ENCODE measurements around the gene MT1G.
"Not testable (repeated sequence)": the region's sequence is repeated elsewhere in the genome, so short reads cannot be mapped to it uniquely, and the experiment has no call there.

MT1G gene

GRCh38 chr16:56684926-56685590 is 17.2 kb upstream of the MT1G start:
- no peak for DNase-seq (ENCODE audit: low spot score)

- DNase-seq (ENCODE audit: low spot score): no peak
These were observed 16.5 kb upstream of the MT1G start for GRCh38 chr16:56684256-56684925.

GRCh38 chr16:56683424-56684172 is 15.7 kb upstream of the MT1G start:
- DNase-seq (ENCODE audit: low spot score): no peak

DNA sequence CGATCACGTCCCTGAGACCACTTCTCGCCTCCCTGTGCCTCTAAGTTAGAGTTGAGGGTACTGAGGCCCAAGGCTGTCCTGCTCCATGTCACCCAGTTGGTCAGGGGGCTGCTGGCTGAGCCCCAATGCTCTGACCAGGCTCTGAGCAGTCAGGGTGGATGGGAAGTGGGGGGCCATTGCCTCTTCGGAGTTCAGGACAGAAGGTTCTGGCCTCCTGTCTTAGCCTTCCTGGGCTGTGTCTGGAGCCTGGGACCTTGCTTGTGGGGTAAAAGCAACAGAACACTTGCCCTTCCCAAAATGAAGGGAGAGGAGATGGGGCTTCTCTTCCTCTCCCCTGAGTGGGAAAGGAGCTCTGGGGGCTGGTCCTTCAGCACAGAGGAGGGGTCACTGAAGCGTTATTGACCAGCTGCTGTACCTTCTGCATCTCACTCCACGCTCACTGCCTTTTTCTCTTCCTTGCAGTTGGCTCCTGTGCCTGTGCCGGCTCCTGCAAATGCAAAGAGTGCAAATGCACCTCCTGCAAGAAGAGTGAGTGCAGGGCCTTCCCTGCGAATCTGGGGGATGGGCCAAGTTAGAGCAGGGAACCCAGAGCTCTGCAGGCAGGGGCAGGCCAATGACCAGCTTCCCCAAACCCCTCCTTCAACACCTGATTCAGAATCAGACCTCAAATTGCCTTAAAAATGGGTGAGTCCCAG is 15.0 kb upstream of the MT1G start:
- no peak for DNase-seq (ENCODE audit: low spot score)

GRCh38 chr16:56681939-56682702 is 14.3 kb upstream of the MT1G start, which contains the start of gene MT1X:
Gene MT1X, plus strand, starts transcription at chr16:56682470. Its CDS starts 71 bp downstream, at chr16:56682541.
- DNase-seq (ENCODE audit: low spot score): peak; percentile 38

- no peak for DNase-seq (ENCODE audit: low spot score)
These were observed 12.0 kb upstream of the MT1G start for GRCh38 chr16:56679818-56680217.

- no peak for DNase-seq (ENCODE audit: low spot score)
These were observed 11.3 kb upstream of the MT1G start for GRCh38 chr16:56679078-56679730.

DNA sequence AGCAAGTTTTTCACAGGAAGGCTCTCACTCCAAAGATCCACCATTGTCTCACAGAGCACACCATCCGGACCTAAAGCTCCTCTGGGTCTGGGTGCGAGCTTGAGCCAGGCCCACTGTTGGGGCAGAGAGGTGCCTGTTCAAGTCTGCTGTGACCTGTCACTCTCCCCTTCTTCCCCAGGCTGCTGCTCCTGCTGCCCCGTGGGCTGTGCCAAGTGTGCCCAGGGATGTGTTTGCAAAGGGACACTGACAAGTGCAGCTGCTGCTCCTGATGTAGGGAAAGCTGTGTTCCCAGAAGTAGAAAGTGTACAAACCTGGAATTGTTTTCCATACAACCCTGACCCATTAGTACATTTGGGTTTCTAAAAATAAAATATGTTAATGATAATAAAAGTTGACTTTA is 9.6 kb upstream of the MT1G start:
- DNase-seq (ENCODE audit: low spot score): no peak

- DNase-seq (ENCODE audit: low spot score): no peak
These were observed 7.9 kb upstream of the MT1G start for GRCh38 chr16:56675685-56676210.

- not testable (repeated sequence) for DNase-seq (ENCODE audit: low spot score)
These were observed 6.7 kb upstream of the MT1G start for GRCh38 chr16:56674570-56674969.

- no peak for DNase-seq (ENCODE audit: low spot score)
These were observed 6.1 kb upstream of the MT1G start for GRCh38 chr16:56673921-56674320.

DNA sequence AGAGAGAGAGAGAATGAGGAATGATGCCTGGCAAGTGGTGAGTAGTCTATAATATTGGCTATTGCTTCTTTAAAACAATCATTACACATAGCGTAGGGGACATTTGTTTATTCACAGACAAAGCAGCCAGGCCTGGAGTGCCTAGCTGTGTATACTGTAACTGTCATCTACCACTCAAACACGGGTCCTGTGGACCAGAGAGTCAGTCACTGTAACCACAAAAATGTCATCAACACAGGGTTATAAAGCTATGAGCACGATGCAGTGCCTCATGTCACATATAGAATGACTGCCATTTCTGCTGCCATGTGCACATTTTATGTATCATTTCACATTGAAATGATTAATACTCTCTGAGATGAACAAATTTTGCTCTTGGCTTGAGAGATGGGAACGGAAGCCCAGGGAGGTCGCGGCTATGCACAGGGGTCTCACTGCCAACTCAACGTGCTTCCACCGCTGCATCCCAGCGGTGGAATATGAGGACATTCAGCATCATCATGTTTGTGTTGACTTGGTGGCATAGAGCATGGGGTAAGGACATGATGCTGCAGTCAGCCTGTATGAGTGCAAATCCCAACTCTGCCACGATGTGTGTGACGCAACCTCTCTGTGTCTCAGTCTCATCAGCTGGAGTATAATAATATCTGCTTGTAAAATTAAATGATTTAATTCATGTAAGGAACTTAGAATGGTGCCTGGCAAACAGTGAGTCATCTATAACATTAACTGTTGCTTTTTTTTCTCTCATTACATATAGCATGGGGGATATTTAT is 5.1 kb upstream of the MT1G start:
- DNase-seq (ENCODE audit: low spot score): no peak

GRCh38 chr16:56672171-56672570 is 4.3 kb upstream of the MT1G start:
- not testable (repeated sequence) for DNase-seq (ENCODE audit: low spot score)

- DNase-seq (ENCODE audit: low spot score): not testable (repeated sequence)
These were observed 3.8 kb upstream of the MT1G start for GRCh38 chr16:56671691-56672090.

GRCh38 chr16:56670620-56670934 is 2.7 kb upstream of the MT1G start:
- no peak for DNase-seq (ENCODE audit: low spot score)

DNA sequence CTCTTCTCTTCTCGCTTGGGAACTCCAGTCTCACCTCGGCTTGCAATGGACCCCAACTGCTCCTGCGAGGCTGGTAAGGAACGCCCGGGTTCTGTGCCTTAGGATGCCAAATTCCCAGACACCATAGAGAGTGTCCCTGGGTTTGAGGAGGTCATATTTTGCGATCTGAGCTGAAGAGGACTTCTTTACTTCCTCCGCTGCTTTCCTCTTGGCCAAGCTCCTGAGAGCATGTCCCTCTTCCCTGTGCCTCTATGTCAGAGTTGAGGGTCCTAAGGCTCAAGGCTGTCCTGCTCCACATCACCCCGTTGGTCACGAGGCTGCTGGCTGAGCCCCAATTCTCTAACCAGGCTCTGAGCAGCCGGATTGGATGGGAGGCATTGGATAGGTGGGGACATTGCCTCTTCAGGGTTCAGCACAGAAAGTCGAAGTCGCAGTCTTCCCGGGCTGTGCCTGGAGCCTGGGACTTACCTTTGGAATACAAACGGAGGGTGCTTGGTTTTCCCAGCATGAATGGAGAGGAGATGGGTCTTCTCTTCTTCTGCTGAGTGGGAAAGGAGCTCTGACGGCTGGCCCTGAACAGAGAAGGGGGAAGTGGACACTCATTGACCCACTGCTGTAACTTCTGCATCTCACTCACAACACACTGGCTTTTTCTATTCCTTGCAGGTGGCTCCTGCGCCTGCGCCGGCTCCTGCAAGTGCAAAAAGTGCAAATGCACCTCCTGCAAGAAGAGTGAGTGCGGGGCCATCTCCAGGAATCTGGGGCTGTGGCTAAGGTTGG is 2.2 kb upstream of the MT1G start:
- DNase-seq (ENCODE audit: low spot score): no peak

- DNase-seq (ENCODE audit: low spot score): no peak
These were observed 1.4 kb upstream of the MT1G start, which contains the start of gene MT1H for GRCh38 chr16:56669005-56669839. Gene MT1H, plus strand, starts transcription at chr16:56669814. Its CDS starts 71 bp downstream, at chr16:56669885.
